ENCODE results near the gene ZBTB40. TPM values are rescaled to one million over a fixed set of nuclear protein-coding genes. Genes with fewer than 3 reads are reported as not detected.

Gene ZBTB40
- total RNA-seq, 4 donors from 2014 or later: 5.9 to 14.3 (median 8.8) TPM

DNA sequence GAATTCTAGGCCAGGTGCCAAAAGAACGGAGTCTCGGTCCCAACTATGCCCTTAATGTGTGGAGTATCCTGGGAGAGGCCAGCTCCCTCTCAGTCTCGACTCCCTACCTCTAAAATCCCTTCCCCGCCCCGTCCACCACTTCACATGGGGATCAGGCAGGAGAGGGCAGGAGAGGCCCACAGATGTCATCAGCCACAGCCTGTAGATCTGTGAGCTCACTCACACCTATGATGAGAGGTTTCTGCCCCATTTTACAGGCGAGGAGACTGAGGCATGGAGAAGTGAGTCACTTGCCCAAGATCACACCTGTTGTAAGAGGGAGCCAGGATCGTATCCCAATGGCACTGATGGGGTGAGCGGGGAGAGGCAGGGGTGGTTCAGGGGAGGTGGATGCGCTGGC, 91.2 kb downstream of the ZBTB40 start:
- TF ChIP-seq POLR2A (IDR thresholded peaks at IDR 0.05): no peak
- TF ChIP-seq, protein P1, sequence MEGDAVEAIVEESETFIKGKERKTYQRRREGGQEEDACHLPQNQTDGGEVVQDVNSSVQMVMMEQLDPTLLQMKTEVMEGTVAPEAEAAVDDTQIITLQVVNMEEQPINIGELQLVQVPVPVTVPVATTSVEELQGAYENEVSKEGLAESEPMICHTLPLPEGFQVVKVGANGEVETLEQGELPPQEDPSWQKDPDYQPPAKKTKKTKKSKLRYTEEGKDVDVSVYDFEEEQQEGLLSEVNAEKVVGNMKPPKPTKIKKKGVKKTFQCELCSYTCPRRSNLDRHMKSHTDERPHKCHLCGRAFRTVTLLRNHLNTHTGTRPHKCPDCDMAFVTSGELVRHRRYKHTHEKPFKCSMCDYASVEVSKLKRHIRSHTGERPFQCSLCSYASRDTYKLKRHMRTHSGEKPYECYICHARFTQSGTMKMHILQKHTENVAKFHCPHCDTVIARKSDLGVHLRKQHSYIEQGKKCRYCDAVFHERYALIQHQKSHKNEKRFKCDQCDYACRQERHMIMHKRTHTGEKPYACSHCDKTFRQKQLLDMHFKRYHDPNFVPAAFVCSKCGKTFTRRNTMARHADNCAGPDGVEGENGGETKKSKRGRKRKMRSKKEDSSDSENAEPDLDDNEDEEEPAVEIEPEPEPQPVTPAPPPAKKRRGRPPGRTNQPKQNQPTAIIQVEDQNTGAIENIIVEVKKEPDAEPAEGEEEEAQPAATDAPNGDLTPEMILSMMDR (IDR thresholded peaks at IDR 0.05): no peak
- DNase-seq: no peak
- peaks cover 0 to 10% (median 0%) of the 10 kb centered on the region in 3 donors for H3K4me1 ChIP-seq
- WGBS, 2 donors: 59 to 83% methylated on average over 1 to 6 of the region's 9 CpGs
- H3K4me3 ChIP-seq: no peak overlapping the region
- intact Hi-C loops (cut with DNase I): no loop called here
- H3K27me3 ChIP-seq: peaks cover 0 to 51% (median 0%) of the 10 kb centered on the region in 4 donors
- no peaks in the 10 kb centered on the region for H3K9me3 ChIP-seq
- H3K36me3 ChIP-seq: no peaks in the 10 kb centered on the region
- no peak overlapping the region for H3K27ac ChIP-seq

DNA sequence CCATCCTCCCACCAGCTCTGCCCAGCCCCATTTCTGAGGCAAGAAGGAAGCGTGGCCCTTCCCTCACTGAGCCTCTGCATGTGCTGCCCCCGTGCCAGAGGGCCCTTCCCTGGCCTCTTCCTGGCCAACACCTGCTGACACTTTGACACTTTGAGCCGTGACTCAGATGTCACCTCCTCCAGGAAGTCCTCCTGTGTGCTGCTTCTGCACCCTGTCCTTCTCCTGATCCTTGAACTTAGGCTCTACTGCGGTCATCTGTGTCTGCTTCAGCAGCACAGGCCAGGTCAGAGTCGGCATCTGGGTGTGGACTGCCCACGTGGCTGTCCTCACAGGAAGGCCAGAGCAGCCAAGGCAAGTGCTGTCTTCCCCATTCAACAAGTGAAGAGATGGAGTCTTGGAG, 92.0 kb downstream of the ZBTB40 start:
- no peak overlapping the region for H3K27ac ChIP-seq
- H3K4me1 ChIP-seq: peaks cover 0 to 10% (median 0%) of the 10 kb centered on the region in 3 donors
- WGBS, 2 donors: 61 to 70% methylated on average over 4 of the region's 6 CpGs
- no peak overlapping the region for H3K4me3 ChIP-seq
- TF ChIP-seq, protein P1 (IDR thresholded peaks at IDR 0.05): no peak
- TF ChIP-seq POLR2A (IDR thresholded peaks at IDR 0.05): no peak
- DNase-seq: no peak
- no peaks in the 10 kb centered on the region for H3K36me3 ChIP-seq
- intact Hi-C loops (cut with DNase I): no loop called here
- peaks cover 0 to 59% (median 0%) of the 10 kb centered on the region in 4 donors for H3K27me3 ChIP-seq
- no peaks in the 10 kb centered on the region for H3K9me3 ChIP-seq

DNA sequence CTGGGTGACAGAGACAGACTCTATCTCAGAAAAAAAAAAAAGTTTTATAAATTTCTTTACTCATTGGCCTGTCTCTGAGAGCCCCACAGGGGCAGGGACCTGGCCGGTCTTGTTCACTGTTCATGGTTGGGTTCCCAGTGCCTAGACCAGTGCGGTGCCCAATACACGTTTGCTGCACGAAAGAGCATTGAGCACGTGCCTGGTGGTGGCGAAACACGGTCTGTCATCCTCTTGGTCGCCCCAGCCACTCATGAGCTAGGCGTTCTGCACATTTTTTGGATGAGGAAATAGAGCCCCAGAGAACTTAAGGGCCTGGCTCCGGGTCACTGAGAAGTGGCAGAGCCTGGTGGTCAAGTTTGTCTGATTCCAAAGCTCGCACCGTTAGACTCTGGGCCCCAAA, 93.0 kb downstream of the ZBTB40 start:
- Histone ChIP-seq H3K9me3 (no peaks in the 10 kb centered on the region), H3K27me3 (peaks cover 0 to 68% (median 0%) of the 10 kb centered on the region in 4 donors), H3K36me3 (no peaks in the 10 kb centered on the region), H3K27ac (no peak overlapping the region), H3K4me3 (no peak overlapping the region), H3K4me1 (peaks cover 0 to 10% (median 0%) of the 10 kb centered on the region in 3 donors)
- intact Hi-C loops (cut with DNase I): no loop called here
- no peak for DNase-seq
- TF ChIP-seq, protein P1 (IDR thresholded peaks at IDR 0.05): no peak
- no peak for TF ChIP-seq POLR2A (IDR thresholded peaks at IDR 0.05)
- WGBS, 2 donors: 81 to 89% methylated on average over 9 to 12 of the region's 12 CpGs

DNA sequence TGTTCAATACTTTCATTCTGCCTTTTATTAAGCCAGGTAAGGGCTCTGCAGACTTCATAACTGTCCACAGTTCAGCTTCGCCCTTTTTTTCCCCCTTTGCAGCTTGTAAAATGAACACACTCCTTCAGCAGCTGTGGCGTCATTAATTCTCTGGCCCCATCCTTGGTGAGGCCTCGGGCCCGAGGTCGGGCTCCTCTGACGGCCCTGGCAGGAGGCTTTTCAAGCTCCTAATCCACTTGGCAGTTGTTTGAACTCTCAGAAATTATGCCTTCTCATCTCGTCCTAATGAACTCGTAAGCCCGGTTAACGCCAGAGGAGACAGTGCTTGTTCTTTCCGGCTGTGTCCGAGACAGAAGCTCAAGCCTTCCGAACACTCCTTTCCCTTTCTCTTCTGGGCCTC, 93.5 kb downstream of the ZBTB40 start:
- H3K27me3 ChIP-seq: peaks cover 0 to 74% (median 0%) of the 10 kb centered on the region in 4 donors
- no peak overlapping the region for H3K27ac ChIP-seq
- intact Hi-C loops (cut with DNase I): no loop called here
- H3K4me1 ChIP-seq: peaks cover 0 to 10% (median 0%) of the 10 kb centered on the region in 3 donors
- 11 to 64% methylated on average over 13 of the region's 13 CpGs for WGBS, 2 donors
- H3K36me3 ChIP-seq: no peaks in the 10 kb centered on the region
- no peak for DNase-seq
- TF ChIP-seq, protein P1 (IDR thresholded peaks at IDR 0.05): no peak
- no peak for TF ChIP-seq POLR2A (IDR thresholded peaks at IDR 0.05)
- no peaks in the 10 kb centered on the region for H3K9me3 ChIP-seq
- no peak overlapping the region for H3K4me3 ChIP-seq

DNA sequence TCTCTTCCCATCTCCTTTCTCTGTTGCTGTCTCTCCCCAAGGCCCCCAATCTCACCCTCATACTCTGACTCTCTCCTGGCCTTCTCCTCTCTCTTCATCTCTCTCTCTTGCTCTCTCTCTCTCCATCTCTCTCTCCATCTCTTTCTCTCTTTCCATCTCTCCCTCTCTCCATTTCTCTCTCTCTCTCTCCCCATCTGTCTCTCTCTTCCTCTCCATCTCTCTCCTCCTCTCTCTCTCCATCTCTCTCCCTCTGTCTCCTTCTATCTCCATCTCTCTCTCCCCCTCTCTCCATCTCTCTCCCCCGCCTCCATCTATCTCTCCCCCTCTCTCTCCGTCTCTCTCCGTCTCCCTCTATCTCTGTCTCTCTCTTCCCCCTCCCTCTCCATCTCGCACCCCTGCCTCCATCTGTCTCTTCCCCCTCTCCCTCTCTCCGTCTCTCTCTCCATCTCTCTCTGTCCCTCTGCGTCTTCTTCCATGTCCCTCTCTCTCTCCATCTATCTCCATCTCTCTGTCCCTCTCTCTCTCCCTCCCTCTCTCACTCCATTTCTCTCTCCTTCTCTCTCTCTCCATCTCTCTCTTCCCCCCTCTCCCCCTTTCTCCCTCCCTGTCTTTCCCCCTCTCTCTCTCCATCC, 95.7 kb downstream of the ZBTB40 start:
- Histone ChIP-seq H3K4me1 (peaks cover 0 to 10% (median 0%) of the 10 kb centered on the region in 3 donors), H3K27ac (no peak overlapping the region), H3K36me3 (no peaks in the 10 kb centered on the region), H3K4me3 (no peak overlapping the region), H3K9me3 (no peaks in the 10 kb centered on the region), H3K27me3 (peaks cover 0 to 95% (median 0%) of the 10 kb centered on the region in 4 donors)
- no peak for TF ChIP-seq POLR2A (IDR thresholded peaks at IDR 0.05)
- TF ChIP-seq, protein P1 (IDR thresholded peaks at IDR 0.05): no peak
- DNase-seq: no peak
- WGBS, 2 donors: 71 to 74% methylated on average over 6 of the region's 6 CpGs
- intact Hi-C loops (cut with DNase I): no loop called here

All from esophagus squamous epithelium (tissue), 5 donors.